ENCODE data around the gene PAQR9.

Gene PAQR9

DNA sequence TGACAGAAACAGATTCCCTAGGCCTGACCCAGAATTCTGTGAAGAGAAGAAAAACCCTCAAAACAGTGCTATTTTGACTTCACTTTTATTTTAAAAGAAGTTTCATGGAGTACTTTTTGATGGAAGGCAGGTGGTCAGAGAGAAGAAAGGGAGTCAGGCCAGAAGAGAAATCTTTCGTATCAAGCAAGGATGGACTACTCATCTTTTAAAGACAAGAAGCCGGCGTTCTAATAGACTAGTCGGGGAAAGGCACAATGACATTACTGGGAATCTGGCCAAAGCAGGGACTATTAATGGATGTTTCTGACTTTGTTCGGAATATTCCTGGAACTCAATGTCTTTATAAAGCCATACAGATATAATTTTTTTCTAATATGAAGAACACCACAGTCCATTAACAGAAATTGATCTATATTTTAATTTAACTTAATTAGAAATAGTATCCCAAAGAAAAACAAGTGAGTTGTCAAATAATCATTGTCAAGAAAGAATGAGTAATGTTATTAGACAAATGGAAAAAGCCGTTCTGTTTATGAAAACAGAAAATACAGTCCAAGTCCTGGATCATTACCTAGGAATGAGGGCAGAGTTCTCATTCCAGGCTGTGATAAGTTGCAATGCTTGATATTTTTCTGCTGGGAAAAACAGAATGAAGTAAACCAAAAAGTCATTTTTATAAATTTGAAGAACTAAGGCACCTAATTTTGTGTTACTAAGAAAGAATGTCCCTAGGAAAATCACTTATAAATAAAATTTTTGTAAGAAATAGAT is 50.9 kb downstream of the PAQR9 start:
- no peak for DNase-seq

Measured in NCI-H345 (cell line).